OCI-LY3 (cell line): Measurements from ENCODE around the gene CADPS.

Source experiments
- H2AFZ ChIP-seq: fragments of 200-600, 300-600 bp; shearing (Covaris generic); 2 replicates; pipeline ENCODE4 v1.6.0; 2014; ENCODE audit warnings: antibody characterized with exemption, low read depth, low read length
- H3K27ac ChIP-seq: fragments of 200-600, 300-600 bp; sonication (generic); 2 replicates; pipeline ENCODE4 v1.5.1; 2014; ENCODE audit warnings: mild to moderate bottlenecking, low read length, moderate library complexity, mixed read lengths
- H3K27me3 ChIP-seq: fragments of 200-600, 300-600 bp; sonication (generic); 2 replicates; pipeline ENCODE4 v1.6.1; 2014; ENCODE audit warnings: low read depth, low read length, mixed read lengths
- H3K36me3 ChIP-seq: fragments of 200-600, 300-600 bp; sonication (generic); replicated peaks from 2 replicates; pipeline ENCODE3; 2014; ENCODE audit warnings: low read depth, low read length, mixed read lengths
- H3K4me1 ChIP-seq: fragments of 300-600, 200-600 bp; sonication (generic); 2 replicates; pipeline ENCODE4 v1.6.1; 2014; ENCODE audit warnings: low read length, mixed read lengths
- H3K4me2 ChIP-seq: fragments of 200-600, 300-600 bp; sonication (generic); 2 replicates; pipeline ENCODE4 v1.6.1; 2014; ENCODE audit warnings: low read length, mixed read lengths
- H3K4me3 ChIP-seq: fragments of 300-600, 200-600 bp; sonication (generic); 2 replicates; pipeline ENCODE4 v1.5.1; 2014; ENCODE audit warnings: antibody characterized with exemption, mild to moderate bottlenecking, low read length, moderate library complexity
- H3K79me2 ChIP-seq: fragments of 300-600, 200-600 bp; shearing (Covaris generic); 2 replicates; pipeline ENCODE4 v1.6.1; 2014; ENCODE audit warnings: mild to moderate bottlenecking, low read length, mixed read lengths
- H3K9ac ChIP-seq: fragments of 300-600, 200-600 bp; shearing (Covaris generic); 2 replicates; pipeline ENCODE4 v1.6.0; 2014; ENCODE audit warnings: mild to moderate bottlenecking, low read length, moderate library complexity
- H3K9me3 ChIP-seq: fragments of 200-600, 300-600 bp; shearing (Covaris generic); 2 replicates; pipeline ENCODE4 v1.6.1; 2014; ENCODE audit warnings: low read length, mixed read lengths; ENCODE audit not compliant: insufficient read depth
- H4K20me1 ChIP-seq: fragments of 200-600, 300-600 bp; sonication (generic); 2 replicates; pipeline ENCODE4 v1.6.1; 2016; ENCODE audit warnings: low read length, mixed read lengths; ENCODE audit not compliant: insufficient read depth
- EZH2phosphoT487 ChIP-seq: fragments of 200-600 bp; shearing (Covaris generic); IDR thresholded peaks from 2 replicates; pipeline ENCODE4 v1.6.1; 2018; ENCODE audit warnings: antibody characterized with exemption, mixed run types, low read depth
- TF ChIP-seq, protein P1 (sequence below): fragments of 200-600, 300-600 bp; sonication (generic); IDR thresholded peaks from 2 replicates; pipeline ENCODE4 v1.5.1; 2014; ENCODE audit warnings: antibody characterized with exemption, low read length, low read depth

Gene CADPS

GRCh38 chr3:62727981-62728380, 147.2 kb downstream of the CADPS start:
- TF ChIP-seq, protein P1, sequence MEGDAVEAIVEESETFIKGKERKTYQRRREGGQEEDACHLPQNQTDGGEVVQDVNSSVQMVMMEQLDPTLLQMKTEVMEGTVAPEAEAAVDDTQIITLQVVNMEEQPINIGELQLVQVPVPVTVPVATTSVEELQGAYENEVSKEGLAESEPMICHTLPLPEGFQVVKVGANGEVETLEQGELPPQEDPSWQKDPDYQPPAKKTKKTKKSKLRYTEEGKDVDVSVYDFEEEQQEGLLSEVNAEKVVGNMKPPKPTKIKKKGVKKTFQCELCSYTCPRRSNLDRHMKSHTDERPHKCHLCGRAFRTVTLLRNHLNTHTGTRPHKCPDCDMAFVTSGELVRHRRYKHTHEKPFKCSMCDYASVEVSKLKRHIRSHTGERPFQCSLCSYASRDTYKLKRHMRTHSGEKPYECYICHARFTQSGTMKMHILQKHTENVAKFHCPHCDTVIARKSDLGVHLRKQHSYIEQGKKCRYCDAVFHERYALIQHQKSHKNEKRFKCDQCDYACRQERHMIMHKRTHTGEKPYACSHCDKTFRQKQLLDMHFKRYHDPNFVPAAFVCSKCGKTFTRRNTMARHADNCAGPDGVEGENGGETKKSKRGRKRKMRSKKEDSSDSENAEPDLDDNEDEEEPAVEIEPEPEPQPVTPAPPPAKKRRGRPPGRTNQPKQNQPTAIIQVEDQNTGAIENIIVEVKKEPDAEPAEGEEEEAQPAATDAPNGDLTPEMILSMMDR: no peak
- TF ChIP-seq EZH2phosphoT487: no peak
- H3K9ac ChIP-seq: no peak overlapping the region

DNA sequence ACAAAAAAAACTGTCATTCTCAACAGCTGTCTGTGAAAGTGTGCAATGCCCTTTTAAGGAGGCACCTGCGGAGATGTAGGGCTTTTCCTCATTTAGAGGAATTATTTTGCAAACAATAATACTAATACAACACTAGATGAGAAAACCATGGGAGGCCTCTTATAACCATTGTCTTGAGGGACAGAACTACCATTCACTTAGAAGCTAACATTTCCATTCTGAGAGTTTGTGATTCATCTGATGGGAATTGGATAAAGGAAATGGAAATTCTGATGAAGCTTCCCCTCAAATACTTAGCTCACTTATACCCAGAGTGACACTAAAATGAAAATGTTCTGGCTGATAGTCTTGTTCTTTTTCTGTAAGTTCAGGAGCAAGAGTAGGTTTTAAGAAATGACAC, 147.7 kb downstream of the CADPS start:
- no peak for TF ChIP-seq EZH2phosphoT487
- TF ChIP-seq, protein P1: no peak
- H3K36me3 ChIP-seq: no peaks in the 10 kb centered on the region
- no peak overlapping the region for H3K4me2 ChIP-seq
- H3K79me2 ChIP-seq: no peaks in the 10 kb centered on the region
- no peak overlapping the region for H3K4me3 ChIP-seq
- no peaks in the 10 kb centered on the region for H3K9me3 ChIP-seq
- H3K27me3 ChIP-seq: peaks cover 42% of the 10 kb centered on the region
- H3K27ac ChIP-seq: no peak overlapping the region
- no peaks in the 10 kb centered on the region for H3K4me1 ChIP-seq
- no peak overlapping the region for H3K9ac ChIP-seq
- no peak overlapping the region for H2AFZ ChIP-seq
- H4K20me1 ChIP-seq: no peaks in the 10 kb centered on the region

More at GRCh38 chr3:62727981-62728380, 147.2 kb downstream of the CADPS start:
- Histone ChIP-seq H3K36me3 (no peaks in the 10 kb centered on the region), H3K4me3 (no peak overlapping the region), H3K4me1 (no peaks in the 10 kb centered on the region), H4K20me1 (no peaks in the 10 kb centered on the region), H3K4me2 (no peak overlapping the region), H3K27me3 (peaks cover 38% of the 10 kb centered on the region), H3K79me2 (no peaks in the 10 kb centered on the region), H3K9me3 (no peaks in the 10 kb centered on the region), H3K27ac (no peak overlapping the region), H2AFZ (no peak overlapping the region)

DNA sequence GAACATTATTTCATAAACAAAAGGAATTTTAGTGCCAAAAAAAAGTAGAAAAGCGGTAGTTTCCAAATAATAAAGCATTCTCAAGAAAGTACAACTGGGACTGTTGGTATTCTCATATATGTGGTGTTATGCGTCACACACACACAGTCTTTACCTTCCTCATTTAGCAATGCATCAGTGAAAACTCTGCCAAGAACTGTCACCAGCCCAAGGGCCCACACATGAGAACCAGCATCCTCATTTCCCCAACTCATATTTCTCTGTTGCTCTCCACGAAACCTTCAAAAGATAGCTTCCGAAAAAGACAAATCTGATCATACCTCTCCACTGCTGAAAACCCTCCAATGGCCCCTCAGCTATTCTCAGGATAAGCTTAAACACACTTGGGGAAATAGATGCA, 150.7 kb downstream of the CADPS start:
- Histone ChIP-seq H3K4me2 (no peak overlapping the region), H3K27ac (no peak overlapping the region), H3K36me3 (no peaks in the 10 kb centered on the region), H4K20me1 (no peaks in the 10 kb centered on the region), H3K79me2 (no peaks in the 10 kb centered on the region), H2AFZ (no peak overlapping the region), H3K9me3 (no peaks in the 10 kb centered on the region), H3K4me1 (no peaks in the 10 kb centered on the region), H3K9ac (no peak overlapping the region), H3K27me3 (peaks cover 48% of the 10 kb centered on the region), H3K4me3 (no peak overlapping the region)
- TF ChIP-seq EZH2phosphoT487: no peak
- TF ChIP-seq, protein P1: no peak

GRCh38 chr3:62723914-62724217, 151.3 kb downstream of the CADPS start:
- no peak overlapping the region for H3K27ac ChIP-seq
- no peak overlapping the region for H3K4me3 ChIP-seq
- H3K36me3 ChIP-seq: no peaks in the 10 kb centered on the region
- H3K9me3 ChIP-seq: no peaks in the 10 kb centered on the region
- H4K20me1 ChIP-seq: no peaks in the 10 kb centered on the region
- H3K4me2 ChIP-seq: no peak overlapping the region
- no peak overlapping the region for H2AFZ ChIP-seq
- no peaks in the 10 kb centered on the region for H3K79me2 ChIP-seq
- TF ChIP-seq, protein P1: no peak
- no peak for TF ChIP-seq EZH2phosphoT487
- peaks cover 48% of the 10 kb centered on the region for H3K27me3 ChIP-seq
- no peak overlapping the region for H3K9ac ChIP-seq
- H3K4me1 ChIP-seq: no peaks in the 10 kb centered on the region
